HCT116 (cell line): ENCODE data around the gene THAP10. TPM values are rescaled to one million over a fixed set of nuclear protein-coding genes. Genes with fewer than 3 reads are reported as not detected.

Source experiments
- ATAC-seq: fragments of 200-7000 bp; cut with Tn5 transposase; 2 replicates; pipeline ENCODE4 v1.9.1; 2020; ENCODE audit warnings: mild to moderate bottlenecking, moderate library complexity
- BruUV-seq: library from RNA; stranded (reverse); fragments of 400-500 nt; replicated peaks from 2 replicates; lab custom pipeline; 2021; lab: Mats Ljungman, UMichigan
- CTCF ChIA-PET: fragments of 300-600 bp; sonication (Branson Sonifier 250); formaldehyde crosslinking; loops from one replicate; lab custom pipeline; 2021; ENCODE audit warnings: antibody characterized with exemption; lab: Charles Lee
- POLR2A ChIA-PET: fragments of 300-600, 350-600 bp; sonication (Branson Sonifier 250); formaldehyde crosslinking; loops from one replicate; lab custom pipeline; 2021; ENCODE audit warnings: antibody characterized with exemption; lab: Charles Lee
- RAD21 ChIA-PET, 2 experiments: fragments of 300-600 bp; sonication (Branson Sonifier 250); formaldehyde crosslinking; loops; one replicate each; lab custom pipeline; 2023; ENCODE audit warnings: low total read pairs in 2 of 2; ENCODE audit not compliant: uncharacterized antibody in 2 of 2, unreplicated experiment in 2 of 2, low non-redundant PET in 1 of 2; lab: Charles Lee
- DNase-seq: peaks from one replicate; pipeline ENCODE4 v3.0.0-alpha.2; 2010; ENCODE audit warnings: low read depth, low spot score
- H2AFZ ChIP-seq: fragments of 200-600 bp; shearing (Covaris generic), sonication (generic); 2 replicates; pipeline ENCODE4 v1.6.1; 2017; ENCODE audit warnings: low read depth, mixed run types, mixed read lengths, antibody characterized with exemption, low read length; ENCODE audit not compliant: poor library complexity, severe bottlenecking
- H3K27ac ChIP-seq: 2 replicates; pipeline ENCODE4 v1.5.1; 2012; ENCODE audit warnings: low read depth, low read length
- H3K27me3 ChIP-seq: fragments of 200-600 bp; sonication (generic); 2 replicates; pipeline ENCODE4 v1.6.1; 2016; ENCODE audit warnings: mixed run types, low read length, mixed read lengths; ENCODE audit not compliant: insufficient read depth
- H3K36me3 ChIP-seq, 2 experiments: fragments of 200-500 bp in 1 of 2; fragments of 200-600 bp in 1 of 2; sonication (Bioruptor generic) in 1 of 2; sonication (generic) in 1 of 2; 2 replicates each; pipeline versions ENCODE4 v1.5.1 to v1.6.1; 2014 to 2016; ENCODE audit warnings: low read length in 2 of 2, inconsistent platforms in 1 of 2, mixed read lengths in 1 of 2, mixed run types in 1 of 2; ENCODE audit not compliant: insufficient read depth in 2 of 2, control insufficient read depth in 1 of 2
- H3K4me1 ChIP-seq, 2 experiments: fragments of 200-600 bp in 1 of 2; sonication (generic) in 1 of 2; 2 replicates each; pipeline versions ENCODE4 v1.5.1 to v1.6.1; 2012 to 2017; ENCODE audit warnings: low read length in 2 of 2, inconsistent platforms in 1 of 2, mild to moderate bottlenecking in 1 of 2, mixed read lengths in 1 of 2, mixed run types in 1 of 2, moderate library complexity in 1 of 2; ENCODE audit not compliant: insufficient read depth in 2 of 2, control insufficient read depth in 1 of 2
- H3K4me2 ChIP-seq: fragments of 200-600 bp; sonication (generic); 2 replicates; pipeline ENCODE4 v1.6.1; 2017; ENCODE audit warnings: mixed run types, low read length, mixed read lengths
- H3K4me3 ChIP-seq, 2 experiments: fragments of 200-600 bp in 1 of 2; sonication (generic) in 1 of 2; replicated peaks in 1 of 2; 2 replicates each; pipeline ENCODE4 v1.5.1; 2011 to 2016; ENCODE audit warnings: low read length in 2 of 2, control low read depth in 1 of 2, low read depth in 1 of 2, mild to moderate bottlenecking in 1 of 2, mixed read lengths in 1 of 2, mixed run types in 1 of 2
- H3K79me2 ChIP-seq: fragments of 200-600 bp; sonication (generic); 2 replicates; pipeline ENCODE4 v1.6.1; 2017; ENCODE audit warnings: mild to moderate bottlenecking, mixed run types, low read length, moderate library complexity, mixed read lengths; ENCODE audit not compliant: insufficient read depth
- H3K9ac ChIP-seq: fragments of 200-600 bp; sonication (generic); 2 replicates; pipeline ENCODE4 v1.6.1; 2016; ENCODE audit warnings: low read length, mixed read lengths
- H3K9me2 ChIP-seq: fragments of 200-600 bp; sonication (generic), shearing (Covaris generic); 2 replicates; pipeline ENCODE4 v1.6.1; 2017; ENCODE audit warnings: mixed run types, mild to moderate bottlenecking, moderate library complexity; ENCODE audit not compliant: insufficient read depth
- H3K9me3 ChIP-seq, 2 experiments: fragments of 200-500 bp in 1 of 2; fragments of 200-600 bp in 1 of 2; sonication (Bioruptor generic) in 1 of 2; sonication (generic) in 1 of 2; 2 replicates each; pipeline ENCODE4 v1.6.1; 2014 to 2017; ENCODE audit warnings: low read length in 2 of 2, mixed read lengths in 2 of 2, inconsistent platforms in 1 of 2, low read depth in 1 of 2, mild to moderate bottlenecking in 1 of 2, mixed run types in 1 of 2, moderate library complexity in 1 of 2; ENCODE audit not compliant: control insufficient read depth in 1 of 2, insufficient read depth in 1 of 2
- H4K20me1 ChIP-seq: fragments of 200-600 bp; sonication (generic), shearing (Covaris generic); 2 replicates; pipeline ENCODE4 v1.6.1; 2017; ENCODE audit warnings: mixed run types, mild to moderate bottlenecking, moderate library complexity; ENCODE audit not compliant: insufficient read depth
- CBX3 ChIP-seq: IDR thresholded peaks from 2 replicates; pipeline ENCODE4 v1.6.1; 2012; ENCODE audit warnings: low read depth
- CTCF ChIP-seq, 3 experiments: fragments of 200-600 bp in 1 of 3; sonication (generic) in 1 of 3; IDR thresholded peaks in 2 of 3; conservative IDR thresholded peaks in 1 of 3; 2 replicates each; pipeline ENCODE4 v1.5.1; 2012 to 2017; ENCODE audit warnings: low read depth in 2 of 3, low read length in 2 of 3, antibody characterized with exemption in 1 of 3, borderline replicate concordance in 1 of 3, control low read depth in 1 of 3, mild to moderate bottlenecking in 1 of 3, mixed read lengths in 1 of 3, mixed run types in 1 of 3, moderate library complexity in 1 of 3; ENCODE audit not compliant: insufficient read depth in 1 of 3
- EGR1 ChIP-seq: IDR thresholded peaks from 2 replicates; pipeline ENCODE4 v1.6.1; 2012; ENCODE audit warnings: low read depth
- ELF1 ChIP-seq: IDR thresholded peaks from 2 replicates; pipeline ENCODE4 v1.6.1; 2012; ENCODE audit warnings: low read depth, borderline replicate concordance
- FOSL1 ChIP-seq: IDR thresholded peaks from 2 replicates; pipeline ENCODE4 v1.6.1; 2012; ENCODE audit warnings: low read depth
- JUND ChIP-seq: IDR thresholded peaks from 2 replicates; pipeline ENCODE4 v1.6.1; 2012
- POLR2A ChIP-seq: IDR thresholded peaks from 2 replicates; pipeline ENCODE4 v1.7.0; 2011; ENCODE audit warnings: borderline replicate concordance; ENCODE audit not compliant: insufficient read depth, insufficient read length; ENCODE audit errors: extremely low read depth
- RAD21 ChIP-seq: IDR thresholded peaks from 2 replicates; pipeline ENCODE4 v1.6.1; 2012; ENCODE audit warnings: low read depth, mild to moderate bottlenecking
- REST ChIP-seq: IDR thresholded peaks from 2 replicates; pipeline ENCODE4 v1.6.1; 2012; ENCODE audit warnings: low read depth
- SIN3A ChIP-seq: IDR thresholded peaks from 2 replicates; pipeline ENCODE4 v1.6.1; 2012; ENCODE audit warnings: low read depth
- SP1 ChIP-seq: IDR thresholded peaks from 2 replicates; pipeline ENCODE4 v1.6.1; 2012; ENCODE audit warnings: low read depth
- intact Hi-C: fragments of 100-400 bp; cut with micrococcal nuclease; formaldehyde crosslinking; loops from 2 replicates; pipeline ENCODE4 v1.10.0; 2022
- total RNA-seq: library from RNA; stranded (reverse); gene quantifications from one replicate; pipeline ENCODE4 v1.2.1, GENCODE V29; 2021; ENCODE audit not compliant: unreplicated experiment

THAP10 gene
- total RNA-seq, 1 experiment from 2014 or later, result 2.8 TPM

- Histone ChIP-seq H3K9me2 (no peaks in the 10 kb centered on the region), H3K4me3 (no peak overlapping the region), H3K9ac (no peak overlapping the region), H3K27me3 (no peaks in the 10 kb centered on the region), H3K79me2 (no peaks in the 10 kb centered on the region), H4K20me1 (no peaks in the 10 kb centered on the region), H3K4me2 (peak overlapping the region; percentile 11; the same call in 1 of the 2 replicates), H3K4me1 (peaks cover 2 to 9% of the 10 kb centered on the region in 2 experiments; a peak in 3 of 4 replicates), H3K36me3 (no peaks in the 10 kb centered on the region), H3K27ac (no peak overlapping the region), H2AFZ (no peak overlapping the region), H3K9me3 (no peaks in the 10 kb centered on the region)
- ATAC-seq (no peak), DNase-seq (no peak)
- intact Hi-C loops, result no loop called here
- POLR2A ChIA-PET, result interaction anchor here (2.2 kb wide), 1 partner anchor 16 kb away, joined by 8 read pairs; the partner anchor contains the start of gene LARP6
- no TSS peak for BruUV-seq
- RAD21 ChIA-PET, result no interaction called here
- CTCF ChIA-PET, result interaction anchor here (1.5 kb wide), 1 partner anchor 58 kb away, joined by 6 read pairs; no protein-coding TSS in a partner anchor
- TF ChIP-seq FOSL1 (no peak), POLR2A (no peak), RAD21 (no peak), ELF1 (no peak), CTCF (IDR thresholded peaks at IDR 0.05 in 2 of 3, conservative IDR thresholded peaks at IDR 0.05 in 1 of 3; ENCODE audit: borderline replicate concordance in 1 of 3, insufficient read depth in 1 of 3, low read depth in 2 of 3, low read length in 2 of 3) (no peak), JUND (peak; percentile 36; the same call in 1 of the 2 replicates)
Observed at GRCh38 chr15:70870051-70870450, 22.2 kb downstream of the THAP10 start.

- no peaks in the 10 kb centered on the region for H4K20me1 ChIP-seq
- no peak overlapping the region for H3K9ac ChIP-seq
- H2AFZ ChIP-seq, result no peak overlapping the region
- H3K27me3 ChIP-seq, result no peaks in the 10 kb centered on the region
- TF ChIP-seq CBX3 (no peak), EGR1 (no peak), SIN3A (no peak), JUND (no peak), REST (no peak), SP1 (no peak)
- ChIA-PET RAD21 (no interaction called here), CTCF (interaction anchor here (1.5 kb wide), 1 partner anchor 57 kb away, joined by 6 read pairs; no protein-coding TSS in a partner anchor), POLR2A (interaction anchor here (2.2 kb wide), 1 partner anchor 15 kb away, joined by 8 read pairs; the partner anchor contains the start of gene LARP6)
- intact Hi-C loops, result no loop called here
- no peaks in the 10 kb centered on the region for H3K9me2 ChIP-seq
- H3K36me3 ChIP-seq, result no peaks in the 10 kb centered on the region
- no peak for ATAC-seq
- H3K4me1 ChIP-seq, result peaks cover 2 to 9% of the 10 kb centered on the region in 2 experiments; a peak in 3 of 4 replicates
- no peak overlapping the region for H3K4me3 ChIP-seq
- no peak for DNase-seq
- H3K9me3 ChIP-seq, result no peaks in the 10 kb centered on the region
- no peak overlapping the region for H3K4me2 ChIP-seq
- BruUV-seq, result no TSS peak
- H3K79me2 ChIP-seq, result no peaks in the 10 kb centered on the region
- H3K27ac ChIP-seq, result no peak overlapping the region
Observed at GRCh38 chr15:70869346-70869745, 22.9 kb downstream of the THAP10 start.
